Measurements from ENCODE around the gene BYSL. TPM values are rescaled to one million over a fixed set of nuclear protein-coding genes. Genes with fewer than 3 reads are reported as not detected.
A peak's percentile ranks its signal among the peaks of the same experiment; 100 is the strongest.

The BYSL gene
- total and polyA plus RNA-seq, 9 of the 15 experiments (the other 6 are each of a cell fraction or from before 2014, with no cell fraction given): 22.2 to 92.3 (median 53.4) TPM

- intact Hi-C loops (cut with micrococcal nuclease) (no loop called here), in situ Hi-C loops (cut with MboI) (no loop called here)
- no peak overlapping the region for H3K27ac ChIP-seq (ENCODE audit: extremely low read depth, low read depth, low read length)
- ChIA-PET POLR2A (interaction anchor here (1.3 to 13.7 kb wide), 2 partner anchors 18 to 101 kb away, joined by 3 to 166 read pairs; partner anchors contain the start of genes BYSL and MED20), CTCF (ENCODE audit: low intra/inter-chr PET ratio) (interaction anchor here (0.5 to 1.4 kb wide), 2 partner anchors 90 to 101 kb away, joined by 3 to 5 read pairs; no protein-coding TSS in a partner anchor)
- no peak for ATAC-seq
- peak overlapping the region in 1 of 2 experiments; percentile 46; a peak in 1 of 4 replicates for H3K9ac ChIP-seq (ENCODE audit: insufficient read depth in 1 of 2, low read depth in 2 of 2, low read length in 2 of 2)
- H3K9me1 ChIP-seq (ENCODE audit: control insufficient read depth, insufficient read depth, low read length): no peaks in the 10 kb centered on the region
- peaks cover 40% of the 10 kb centered on the region for H3K79me2 ChIP-seq (ENCODE audit: control insufficient read depth, insufficient read depth, low read length)
- H3K4me1 ChIP-seq (replicated peaks in 1 of 2; ENCODE audit: control insufficient read depth in 2 of 2, insufficient read depth in 2 of 2, low read length in 2 of 2): peaks cover 28 to 37% of the 10 kb centered on the region in 2 experiments
- H4K20me1 ChIP-seq (replicated peaks; ENCODE audit: control insufficient read depth, insufficient read depth, low read length): no peaks in the 10 kb centered on the region; the same call in 1 of the 2 replicates
- no peak for FAIRE-seq
- no peak overlapping the region for H3K4me2 ChIP-seq (ENCODE audit: insufficient read depth, low read length)
- no peak for DNase-seq (ENCODE audit: extremely low read depth in 1 of 4, low spot score in 3 of 4)
- no TSS peak for BruUV-seq (replicated peaks)
- H3K36me3 ChIP-seq (ENCODE audit: control insufficient read depth, insufficient read depth, low read length): peaks cover 16% of the 10 kb centered on the region; the same call in 2 of the 3 replicates
- no peak for TF ChIP-seq ZNF695 (CRISPR knock-in tag; IDR thresholded peaks at IDR 0.05)
- no peak for TF ChIP-seq GATAD2A (IDR thresholded peaks at IDR 0.05)
- TF ChIP-seq EP400 (IDR thresholded peaks at IDR 0.05): peak; percentile 27; the same call in 1 of the 2 replicates
- peak; percentile 43; the same call in 1 of the 2 replicates for TF ChIP-seq POLR2H (tag; IDR thresholded peaks at IDR 0.05; ENCODE audit: low read depth)
- no peak for TF ChIP-seq MAZ (CRISPR knock-in tag; conservative IDR thresholded peaks at IDR 0.05 in 1 of 2, IDR thresholded peaks at IDR 0.05 in 1 of 2)
- TF ChIP-seq, protein P1, sequence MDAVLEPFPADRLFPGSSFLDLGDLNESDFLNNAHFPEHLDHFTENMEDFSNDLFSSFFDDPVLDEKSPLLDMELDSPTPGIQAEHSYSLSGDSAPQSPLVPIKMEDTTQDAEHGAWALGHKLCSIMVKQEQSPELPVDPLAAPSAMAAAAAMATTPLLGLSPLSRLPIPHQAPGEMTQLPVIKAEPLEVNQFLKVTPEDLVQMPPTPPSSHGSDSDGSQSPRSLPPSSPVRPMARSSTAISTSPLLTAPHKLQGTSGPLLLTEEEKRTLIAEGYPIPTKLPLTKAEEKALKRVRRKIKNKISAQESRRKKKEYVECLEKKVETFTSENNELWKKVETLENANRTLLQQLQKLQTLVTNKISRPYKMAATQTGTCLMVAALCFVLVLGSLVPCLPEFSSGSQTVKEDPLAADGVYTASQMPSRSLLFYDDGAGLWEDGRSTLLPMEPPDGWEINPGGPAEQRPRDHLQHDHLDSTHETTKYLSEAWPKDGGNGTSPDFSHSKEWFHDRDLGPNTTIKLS (IDR thresholded peaks at IDR 0.05; ENCODE audit: borderline replicate concordance, low read depth): no peak
- TF ChIP-seq PURB (CRISPR knock-in tag; IDR thresholded peaks at IDR 0.05; ENCODE audit: low read depth): no peak
- TF ChIP-seq EZH2 (IDR thresholded peaks at IDR 0.05; ENCODE audit: borderline replicate concordance, low read depth, low read length): no peak
- TF ChIP-seq TCFL5 (CRISPR knock-in tag; conservative IDR thresholded peaks at IDR 0.05): no peak
- H3K4me3 ChIP-seq: no peak overlapping the region
- peak overlapping the region; percentile 81; the same call in 1 of the 2 replicates for H2AFZ ChIP-seq (ENCODE audit: low read depth, low read length)
- H3K9me3 ChIP-seq (replicated peaks; ENCODE audit: control insufficient read depth, insufficient read depth, low read depth, low read length): no peaks in the 10 kb centered on the region
- no peaks in the 10 kb centered on the region for H3K27me3 ChIP-seq (ENCODE audit: control insufficient read depth in 2 of 2, insufficient read depth in 2 of 2, low read length in 2 of 2)
These were observed 22.2 kb downstream of the BYSL start for GRCh38 chr6:41943456-41943855.
